Activated CD8-positive, alpha-beta memory T cell treated with anti-CD3 and anti-CD28 coated beads for 4 hours (primary cell): ENCODE results near the gene TIAM2.
"Not testable (repeated sequence)": the region's sequence is repeated elsewhere in the genome, so short reads cannot be mapped to it uniquely, and the experiment has no call there.

Source experiments
- DNase-seq, 2 donors: peaks; one replicate each; pipeline ENCODE4 v3.0.0-alpha.2; 2020; ENCODE audit warnings: low read depth in 2 of 2

Gene TIAM2

DNA sequence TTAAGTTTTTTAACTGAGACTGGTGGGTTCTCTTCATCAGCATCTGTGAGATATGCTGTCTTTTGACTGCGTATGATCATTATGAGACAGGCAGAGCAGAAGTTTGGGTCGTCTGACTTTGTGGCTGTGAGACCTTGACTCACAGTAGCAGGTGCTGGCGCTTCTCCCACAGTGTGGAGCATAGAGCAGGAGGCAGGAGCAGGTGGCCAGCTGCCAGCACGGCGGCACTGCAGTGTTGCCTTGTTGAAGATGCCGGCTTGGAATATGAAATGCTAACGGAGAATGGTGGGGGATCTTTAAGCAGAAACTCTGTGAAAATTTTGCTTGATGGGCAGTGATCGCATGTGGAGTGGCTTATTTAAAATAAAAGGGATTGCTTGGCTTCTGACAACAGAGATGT is 105.0 kb downstream of the TIAM2 start:
- DNase-seq = no peak

DNA sequence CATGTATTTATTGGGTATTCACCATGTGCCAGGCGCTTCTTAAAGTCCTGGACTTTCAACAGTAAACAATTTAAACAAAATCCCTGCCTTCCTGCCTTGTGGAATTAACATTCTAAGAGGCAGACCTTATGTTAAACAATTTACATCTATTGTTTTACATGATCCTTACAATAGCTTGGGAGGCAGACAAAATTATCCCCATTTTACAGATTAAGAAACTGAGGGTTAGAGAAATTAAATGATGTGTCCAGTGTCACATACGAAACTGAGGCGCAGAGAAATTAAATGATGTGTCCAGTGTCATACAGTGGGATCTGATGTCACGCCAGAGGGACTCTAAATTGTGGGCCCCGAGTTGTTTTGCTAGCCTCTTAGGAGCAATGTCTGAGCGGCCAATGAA is 105.5 kb downstream of the TIAM2 start:
- DNase-seq = no peak

DNA sequence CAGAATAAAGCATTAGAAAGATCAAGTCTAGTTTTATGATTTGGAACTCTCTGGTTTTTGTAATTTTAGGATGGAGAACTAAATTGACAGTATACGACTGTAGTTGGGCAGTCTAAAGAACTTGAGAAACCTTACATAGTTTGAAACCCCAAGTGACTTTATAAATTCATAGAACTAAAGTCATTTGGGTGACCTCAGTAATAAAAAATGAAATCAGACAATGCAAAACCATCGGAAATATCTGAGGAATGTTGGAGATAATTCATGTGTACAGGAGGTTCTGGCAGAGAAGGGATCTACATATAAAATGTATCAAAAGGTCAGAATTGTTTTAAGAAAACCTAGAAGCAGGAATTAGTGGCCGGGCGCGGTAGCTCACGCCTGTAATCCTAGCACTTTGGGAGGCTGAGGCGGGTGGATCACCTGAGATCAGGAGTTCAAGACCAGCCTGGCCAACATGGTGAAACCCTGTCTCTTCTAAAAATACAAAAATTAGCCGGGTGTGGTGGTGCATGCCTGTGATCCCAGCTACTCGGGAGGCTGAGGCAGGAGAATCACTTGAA is 108.0 kb downstream of the TIAM2 start:
- DNase-seq = not testable (repeated sequence)

DNA sequence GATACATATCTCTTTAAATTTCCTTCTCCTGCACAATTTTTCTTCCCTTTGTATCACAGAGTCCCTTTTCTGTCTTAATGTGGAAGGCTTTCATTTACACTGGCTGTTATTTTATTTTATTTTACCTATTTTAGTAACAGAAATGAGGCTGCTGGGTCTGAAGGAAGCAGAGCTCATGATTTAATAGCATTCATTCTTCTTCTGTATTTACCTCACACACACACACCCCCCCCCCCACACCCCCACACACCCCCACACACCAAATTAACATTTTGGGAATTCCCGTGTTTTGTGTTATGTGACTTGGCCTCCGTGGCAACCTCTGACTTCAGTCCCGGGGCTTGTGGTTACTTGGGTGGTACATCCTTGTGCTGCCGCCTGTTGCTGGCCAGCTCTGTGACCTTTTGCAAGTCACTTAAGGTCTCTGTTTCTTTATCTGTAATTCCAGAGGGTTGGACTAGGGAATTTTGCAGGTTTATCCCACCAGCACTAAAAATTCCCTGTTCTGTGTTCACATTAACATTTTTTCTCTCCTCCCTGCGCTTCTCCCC is 108.8 kb downstream of the TIAM2 start:
- DNase-seq = peak in 1 of 2 donors; percentile 22

DNA sequence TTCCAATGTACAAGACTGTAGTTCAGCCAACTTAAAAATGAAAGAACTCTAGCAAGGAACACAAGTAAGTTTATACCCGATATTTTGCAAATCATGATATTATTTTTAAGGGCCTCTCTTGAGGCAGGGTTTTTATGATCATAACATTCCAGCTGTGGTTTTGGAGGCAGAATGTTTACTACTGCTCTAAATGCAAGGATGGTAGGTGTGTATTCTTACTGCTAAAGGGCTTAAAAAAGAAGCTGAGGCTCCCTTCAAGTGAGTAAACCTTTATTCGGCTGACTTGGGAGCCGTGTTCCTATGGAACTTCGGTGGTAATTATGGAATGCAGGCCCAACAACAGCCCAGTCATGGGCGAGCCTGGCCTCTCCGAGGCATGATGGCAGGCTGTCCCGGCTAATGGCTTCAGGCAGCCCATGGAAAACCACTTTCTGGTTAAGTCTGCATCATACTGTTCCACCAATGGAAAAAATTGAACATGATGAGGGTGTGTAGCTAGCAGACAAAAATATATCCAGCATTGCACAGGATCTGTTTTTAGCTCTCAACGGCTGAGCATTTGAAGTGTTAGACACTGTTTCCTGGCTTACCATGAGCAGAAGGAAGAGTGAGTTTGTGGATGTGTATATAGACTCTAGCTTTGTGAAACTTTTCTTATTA is 111.5 kb downstream of the TIAM2 start:
- DNase-seq = no peak

DNA sequence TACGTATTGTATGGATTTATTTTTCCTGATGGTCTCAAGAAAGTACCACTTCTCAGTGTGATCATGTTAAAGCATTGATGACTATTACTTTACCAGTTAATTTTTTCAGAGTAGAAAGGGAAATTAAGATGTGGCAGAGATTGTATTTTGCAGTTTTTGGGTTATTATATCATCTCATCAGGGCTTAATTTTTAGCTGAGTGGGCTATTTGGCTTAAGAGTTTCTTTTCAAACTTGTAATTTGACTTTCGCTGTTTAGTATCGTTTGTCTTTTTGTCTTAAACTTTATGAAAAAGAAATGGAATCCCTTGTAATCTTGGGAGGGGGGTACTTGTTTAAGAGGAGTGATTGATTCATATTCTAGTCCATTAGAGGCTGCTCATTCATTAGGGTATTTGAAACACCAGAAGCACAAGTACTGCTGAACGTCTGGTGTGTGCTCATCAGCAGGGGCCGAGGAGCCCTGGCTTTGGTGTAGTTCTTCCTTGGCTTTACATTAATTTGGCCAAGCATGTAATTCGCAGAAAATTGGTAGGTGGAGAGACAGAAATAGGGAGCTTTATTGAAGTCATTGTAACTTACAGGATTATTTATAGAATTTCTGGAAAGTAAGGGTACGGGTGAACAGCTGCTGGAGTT is 112.4 kb downstream of the TIAM2 start:
- no peak for DNase-seq

DNA sequence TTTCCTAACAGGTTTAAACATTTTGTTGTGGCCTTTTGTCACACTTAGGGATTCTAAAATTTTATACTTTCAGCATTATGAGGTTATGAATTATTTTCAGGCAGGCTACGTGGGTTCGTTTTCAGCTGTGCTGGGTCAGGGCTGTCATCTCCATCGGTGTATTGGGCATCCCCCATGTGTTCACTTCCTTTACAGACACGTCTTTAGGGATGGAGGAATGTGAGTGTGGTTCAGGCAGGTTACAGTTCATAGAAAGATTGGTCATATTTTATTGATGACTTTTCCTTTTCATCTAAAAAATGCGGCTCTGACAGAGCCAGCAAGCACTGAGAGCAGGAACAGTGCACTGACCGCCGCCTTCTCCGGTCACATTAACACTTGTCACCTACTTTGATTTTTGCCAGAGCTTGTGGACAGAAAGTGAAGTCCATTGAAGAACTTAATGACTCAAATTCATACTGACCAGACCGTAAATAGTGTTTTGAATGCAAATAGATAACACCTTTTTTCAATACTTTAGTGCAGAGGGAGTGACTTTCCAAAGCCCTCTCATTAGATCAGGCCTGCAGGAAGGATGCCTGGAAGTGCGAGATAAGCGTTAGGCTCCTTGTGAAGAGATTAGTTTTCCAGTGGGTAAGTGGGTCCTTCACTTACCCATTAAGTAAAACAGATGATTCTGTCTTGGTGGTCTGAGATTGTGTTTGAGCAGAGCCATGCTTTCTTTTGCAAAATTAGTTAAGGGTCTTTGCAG is 113.1 kb downstream of the TIAM2 start:
- no peak for DNase-seq

DNA sequence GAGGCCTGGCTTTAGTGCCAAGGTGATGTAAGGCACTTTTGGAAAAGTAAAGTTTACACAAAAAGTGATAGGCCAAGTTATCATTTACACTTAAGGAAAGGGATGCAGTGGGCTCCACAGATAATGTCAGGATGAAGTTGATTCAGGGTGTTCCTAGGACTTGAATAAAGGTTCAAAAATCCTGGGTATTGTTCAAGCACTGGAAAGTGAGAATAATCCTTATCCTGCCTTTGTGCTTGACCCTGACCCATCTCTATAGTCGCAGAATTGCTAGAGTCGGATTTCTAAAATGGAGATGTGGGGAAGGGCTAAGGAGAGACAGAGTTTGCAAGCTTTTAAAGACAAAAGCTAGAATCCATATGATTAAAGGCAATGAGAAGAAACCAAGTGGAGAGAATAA is 115.6 kb downstream of the TIAM2 start:
- no peak for DNase-seq

DNA sequence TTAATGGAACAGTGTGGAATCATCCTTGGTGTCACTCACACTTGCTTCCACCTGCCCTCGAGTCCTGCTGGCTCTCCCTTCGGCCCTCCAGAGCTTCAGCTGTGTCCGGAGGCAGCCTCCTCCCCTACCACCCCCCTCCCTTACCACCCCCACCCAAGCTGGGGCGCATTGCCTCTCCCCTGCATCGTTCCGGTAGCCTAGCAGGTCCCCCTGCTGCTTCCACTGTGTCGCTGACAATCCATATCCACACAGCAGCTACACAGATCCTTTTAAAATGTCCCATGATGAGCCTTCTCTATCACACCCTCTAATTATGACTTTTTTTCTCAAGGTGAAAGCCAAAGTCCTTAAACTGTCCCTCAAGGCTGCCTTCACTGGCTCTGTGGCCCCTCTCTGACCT is 117.6 kb downstream of the TIAM2 start:
- no peak for DNase-seq

DNA sequence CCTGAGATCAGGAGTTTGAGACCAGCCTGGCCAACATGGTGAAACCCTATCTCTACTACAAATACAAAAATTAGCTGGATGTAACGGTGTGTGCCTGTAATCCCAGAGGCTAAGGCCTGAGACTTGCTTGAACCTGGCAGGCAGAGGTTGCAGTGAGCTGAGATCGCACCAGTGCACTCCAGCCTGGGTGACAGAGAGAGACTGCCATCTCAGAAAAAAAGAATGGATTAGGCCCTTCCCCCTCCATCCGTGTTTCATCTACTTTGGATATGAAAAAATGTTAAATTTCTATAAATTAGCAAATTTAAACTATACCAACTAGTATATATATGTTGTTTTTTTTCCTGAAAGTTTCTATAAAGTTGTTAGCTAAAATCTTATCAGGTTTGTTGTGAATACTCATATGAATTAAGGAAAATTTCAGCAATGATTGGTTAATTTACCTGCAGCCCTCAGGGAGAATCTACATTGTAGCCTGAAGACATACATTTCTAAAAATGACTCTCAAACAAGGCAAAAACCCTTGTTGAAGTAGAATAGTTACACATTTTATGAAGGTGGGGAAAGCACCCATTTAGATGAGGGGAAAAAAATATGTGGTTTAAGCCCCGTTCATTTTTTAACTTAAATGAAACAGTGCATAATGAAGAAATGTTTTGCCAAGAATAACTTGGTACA is 120.9 kb downstream of the TIAM2 start:
- DNase-seq = no peak

DNA sequence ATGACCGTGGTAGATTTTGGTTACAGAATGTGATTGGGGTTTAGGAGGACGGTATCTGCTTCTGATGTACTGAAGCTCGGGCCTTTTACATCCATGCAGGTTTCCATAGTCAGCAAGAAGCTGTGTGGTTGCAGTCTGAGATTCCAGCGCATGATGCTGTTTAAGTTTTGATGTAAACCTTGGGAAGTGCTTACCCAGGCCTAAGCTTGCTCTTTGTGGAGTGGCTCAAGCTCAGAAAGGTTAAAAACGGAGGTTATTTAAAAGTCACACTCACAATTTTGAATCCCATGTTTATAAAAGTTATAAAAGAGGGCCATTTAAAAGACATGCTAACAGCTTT is 121.4 kb downstream of the TIAM2 start:
- no peak for DNase-seq

DNA sequence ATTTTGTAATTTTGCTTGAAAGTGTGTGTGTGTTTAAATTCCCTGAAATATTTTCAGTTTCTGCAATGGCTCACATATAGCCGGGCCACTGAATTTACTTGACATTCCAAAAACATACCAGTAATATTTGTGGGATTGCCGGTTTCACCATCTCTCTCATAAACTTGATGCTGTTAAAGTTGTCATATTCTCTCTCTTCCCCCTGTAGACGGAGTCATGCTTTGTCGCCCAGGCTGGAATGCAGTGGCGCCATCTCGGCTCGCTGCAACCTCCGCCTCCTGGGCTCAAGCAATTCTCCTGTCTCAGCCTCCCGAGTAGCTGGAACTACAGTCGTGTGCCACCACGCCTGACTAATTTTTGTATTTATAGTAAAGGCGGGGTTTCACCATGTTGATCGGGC is 122.1 kb downstream of the TIAM2 start:
- no peak for DNase-seq

DNA sequence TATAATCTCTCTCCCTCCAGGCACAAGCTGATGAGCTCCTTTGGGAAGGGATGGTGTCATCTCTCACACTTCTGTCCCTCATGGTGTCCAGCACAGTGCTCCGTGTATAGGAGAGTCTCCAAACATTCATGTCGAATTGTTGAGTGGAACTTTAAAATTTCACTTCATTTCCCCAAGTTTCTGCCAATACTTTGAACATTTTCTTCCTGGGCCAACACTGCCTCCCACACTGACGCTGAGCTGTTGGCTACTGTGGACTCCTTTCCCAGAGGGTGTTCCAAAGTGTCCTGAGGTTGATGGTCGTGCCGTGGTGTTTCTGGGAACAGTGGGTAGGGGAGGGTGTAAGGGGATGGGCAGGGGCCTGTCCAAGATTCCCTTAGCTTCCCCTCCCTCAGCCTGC is 122.7 kb downstream of the TIAM2 start:
- no peak for DNase-seq

DNA sequence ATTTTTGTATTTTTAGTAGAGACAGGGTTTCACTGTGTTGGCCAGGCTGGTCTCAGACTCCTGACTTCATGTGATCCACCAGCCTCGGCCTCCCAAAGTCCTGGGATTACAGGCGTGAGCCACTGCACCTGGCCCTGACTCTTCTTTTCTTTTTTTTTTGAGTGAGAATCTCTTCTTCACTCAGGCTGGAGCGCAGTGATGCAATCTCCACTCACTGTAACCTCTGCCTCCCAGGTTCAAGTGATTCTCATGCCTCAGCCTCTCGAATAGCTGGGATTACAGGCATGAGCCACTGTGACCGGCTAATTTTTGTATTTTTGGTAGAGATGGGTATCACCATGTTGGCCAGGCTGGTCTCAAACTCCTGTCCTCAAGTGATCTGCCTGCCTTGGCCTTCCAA is 124.1 kb downstream of the TIAM2 start:
- not testable (repeated sequence) for DNase-seq

DNA sequence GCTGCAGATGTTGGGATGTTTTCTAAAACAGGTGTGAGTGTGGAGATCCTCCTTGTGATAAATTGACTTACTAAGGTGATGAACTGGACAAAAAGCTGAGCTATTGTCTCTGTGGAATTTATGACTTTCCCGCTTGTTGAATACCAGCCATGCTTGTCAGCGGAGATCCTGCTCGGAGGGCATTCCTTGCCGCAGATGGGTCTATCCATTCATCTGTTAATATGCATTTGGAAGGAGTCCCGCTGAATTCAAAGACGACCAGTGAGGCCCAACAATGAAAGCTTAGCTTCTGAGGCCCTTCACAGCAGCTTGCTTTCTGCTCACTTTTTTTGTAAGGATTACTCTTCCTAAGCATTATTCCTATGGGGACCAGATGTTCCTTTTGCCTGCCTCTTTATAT is 124.9 kb downstream of the TIAM2 start:
- no peak for DNase-seq

DNA sequence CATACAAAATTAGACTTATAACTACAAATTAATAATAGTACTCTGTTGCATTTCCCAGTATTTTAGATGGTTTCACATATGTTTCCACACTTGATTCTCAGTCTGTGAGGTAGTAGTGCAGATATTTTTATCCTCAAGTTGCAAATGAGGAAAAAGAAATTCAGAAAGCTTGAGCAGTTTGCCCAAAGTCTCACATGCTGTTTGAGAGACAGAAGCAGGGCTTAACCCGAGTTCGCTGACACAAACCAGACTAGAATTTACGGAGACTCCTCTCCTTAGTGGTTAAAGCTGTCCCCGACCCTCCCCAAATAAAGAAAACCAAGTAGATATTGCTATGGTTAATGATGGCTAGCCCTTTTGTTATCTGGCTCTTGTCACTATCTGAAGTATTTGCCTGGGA is 126.2 kb downstream of the TIAM2 start:
- no peak for DNase-seq

DNA sequence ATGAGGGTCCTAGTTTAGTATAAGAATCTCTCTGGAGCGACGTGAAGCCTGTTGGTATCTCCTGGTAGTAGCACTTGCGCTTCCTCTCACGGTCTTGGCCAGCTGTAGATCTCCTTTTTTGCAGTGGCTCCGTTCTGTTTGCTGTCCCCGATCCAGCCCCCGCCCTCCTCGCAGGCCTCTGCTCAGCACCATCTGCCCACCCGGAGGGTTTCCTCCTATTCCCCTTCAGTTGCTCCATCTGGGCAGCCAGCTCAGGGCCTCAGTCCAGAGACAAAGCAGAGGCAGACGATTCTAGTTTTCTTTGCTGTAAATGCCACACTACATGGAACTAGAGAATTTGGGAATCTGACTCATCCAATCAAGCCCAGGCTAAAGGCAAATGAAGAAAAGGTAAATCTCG is 126.6 kb downstream of the TIAM2 start:
- no peak for DNase-seq

DNA sequence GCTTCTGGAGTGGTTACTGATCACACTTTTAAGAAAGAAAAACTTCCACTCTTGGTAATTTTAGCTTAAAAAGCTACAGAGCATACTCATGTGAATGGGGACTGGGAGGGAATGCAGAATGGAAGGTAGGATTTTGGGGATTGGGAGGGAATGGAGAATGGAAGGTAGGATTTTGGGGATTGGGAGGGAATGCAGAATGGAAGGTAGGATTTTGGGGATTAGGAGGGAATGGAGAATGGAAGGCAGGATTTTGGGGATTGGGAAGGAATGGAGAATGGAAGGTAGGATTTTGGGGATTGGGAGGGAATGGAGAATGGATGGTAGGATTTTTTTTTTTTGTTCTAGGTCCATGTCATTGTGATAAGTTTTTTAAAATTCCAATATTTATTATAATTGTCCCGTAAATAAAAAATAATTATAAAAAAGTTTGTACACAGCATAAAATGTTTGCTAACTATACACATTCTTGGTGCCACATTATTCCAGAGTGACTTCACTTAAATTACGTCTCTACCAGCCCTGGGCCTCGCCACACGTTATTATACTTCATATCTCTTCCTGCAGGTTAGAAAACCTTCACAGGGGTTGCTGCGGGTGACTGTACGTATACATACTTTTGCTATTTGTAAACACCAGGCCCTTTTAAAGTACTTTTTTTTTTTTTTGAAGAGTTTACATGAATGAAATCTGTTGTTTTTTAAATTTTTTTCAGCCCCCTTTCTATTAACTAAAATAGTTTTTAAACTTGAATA is 127.3 kb downstream of the TIAM2 start:
- no peak for DNase-seq

DNA sequence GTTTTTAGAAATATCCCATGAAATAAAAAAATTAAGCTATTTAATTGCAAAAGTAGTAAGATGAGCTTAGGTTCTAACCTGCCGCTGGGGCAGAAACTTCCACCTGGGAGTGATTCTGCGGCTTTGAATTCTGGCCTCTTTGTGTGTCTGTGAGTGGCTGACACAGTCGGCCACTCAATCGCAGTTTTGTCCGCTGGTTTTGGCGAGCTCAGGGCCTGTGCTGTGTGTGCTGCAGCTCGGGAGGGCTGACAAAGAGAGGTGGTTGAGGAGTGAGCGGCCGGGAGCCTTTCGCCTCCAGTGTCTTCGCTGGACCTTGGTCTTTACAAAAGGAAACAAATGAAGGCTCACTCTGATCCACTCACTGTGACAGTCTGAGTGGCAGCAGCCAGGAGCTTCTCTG is 128.4 kb downstream of the TIAM2 start:
- no peak for DNase-seq

DNA sequence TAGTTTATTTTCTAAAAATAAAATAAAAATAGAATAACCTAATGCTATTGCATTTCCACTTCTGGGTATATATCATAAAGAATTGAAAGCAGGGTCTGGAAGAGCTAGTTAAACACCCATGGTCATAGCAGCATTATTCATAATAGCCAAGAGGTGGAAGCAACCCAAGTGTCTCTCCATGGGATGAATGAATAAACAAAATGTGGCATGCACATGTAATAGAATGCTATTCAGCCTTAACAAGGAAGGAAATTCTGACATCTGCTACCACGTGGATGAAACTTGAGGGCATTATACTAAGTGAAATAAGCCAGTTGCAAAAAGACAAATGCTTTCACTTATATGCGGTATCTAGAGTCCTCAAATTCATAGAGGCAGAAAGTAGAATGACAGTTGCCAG is 130.8 kb downstream of the TIAM2 start:
- DNase-seq = no peak

DNA sequence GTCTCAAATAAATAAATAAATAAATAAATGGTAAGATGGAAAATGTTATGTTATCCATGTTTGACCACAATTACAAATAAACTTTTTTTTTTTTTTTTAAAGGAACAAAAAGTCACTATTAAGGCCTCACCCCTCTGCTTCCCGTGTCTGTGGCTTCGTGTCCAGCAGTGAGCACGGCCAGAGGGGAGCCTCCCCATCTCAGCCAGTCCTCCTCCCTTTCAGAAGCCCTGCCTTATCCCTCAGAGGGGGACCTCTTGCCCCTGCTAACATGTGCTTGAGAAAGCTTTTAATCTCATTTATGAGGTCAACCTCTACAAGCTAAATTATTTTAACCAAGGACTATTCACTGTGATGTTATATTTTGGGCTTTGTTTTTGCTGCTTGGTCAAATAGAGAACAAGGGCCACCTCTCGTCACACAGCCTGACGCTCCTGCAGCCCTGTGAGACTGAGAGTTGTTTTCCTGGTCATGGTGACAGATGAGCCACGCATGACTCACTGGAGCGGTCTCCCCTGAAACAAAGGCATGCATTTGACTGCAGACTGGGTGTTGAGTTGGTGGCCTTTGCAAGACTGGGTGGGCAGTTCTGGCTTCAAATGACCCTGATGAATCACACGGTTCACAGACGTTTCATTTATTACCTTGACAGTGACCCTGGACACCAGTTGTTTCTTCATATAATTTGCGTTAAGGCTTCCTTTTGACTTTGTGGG is 131.8 kb downstream of the TIAM2 start:
- no peak for DNase-seq
